Activated T-cell treated with anti-CD3 and anti-CD28 coated beads, Interleukin-2, amount 50 U/mL, for 1 hour (primary cell): ENCODE measurements around the gene MLIP.

ENCODE experiments used
- DNase-seq: peaks from one replicate; pipeline ENCODE4 v3.0.0-alpha.2; 2020

Gene MLIP

GRCh38 chr6:54098450-54099044 lies 12.7 kb upstream of the MLIP start:
- no peak for DNase-seq

GRCh38 chr6:54099225-54099624 lies 12.0 kb upstream of the MLIP start:
- DNase-seq: no peak

GRCh38 chr6:54100411-54101006 lies 10.7 kb upstream of the MLIP start:
- DNase-seq: no peak

- DNase-seq: no peak
Observed at GRCh38 chr6:54102238-54102637, 9.0 kb upstream of the MLIP start.

GRCh38 chr6:54103497-54103896 lies 7.7 kb upstream of the MLIP start:
- no peak for DNase-seq

- no peak for DNase-seq
Observed at GRCh38 chr6:54106727-54107126, 4.5 kb upstream of the MLIP start.

- no peak for DNase-seq
Observed at GRCh38 chr6:54107470-54108090, 3.7 kb upstream of the MLIP start.

GRCh38 chr6:54108271-54108670 lies 3.0 kb upstream of the MLIP start:
- DNase-seq: no peak

GRCh38 chr6:54109586-54109985 lies 1.7 kb upstream of the MLIP start:
- no peak for DNase-seq

GRCh38 chr6:54112151-54112650 lies 958 bp downstream of the MLIP start:
- no peak for DNase-seq

- no peak for DNase-seq
Observed at GRCh38 chr6:54114991-54115390, 3.7 kb downstream of the MLIP start.

- no peak for DNase-seq
Observed at GRCh38 chr6:54115966-54116365, 4.7 kb downstream of the MLIP start.

GRCh38 chr6:54118117-54118516 lies 6.9 kb downstream of the MLIP start:
- no peak for DNase-seq

- no peak for DNase-seq
Observed at GRCh38 chr6:54125493-54125892, 14.2 kb downstream of the MLIP start.

- no peak for DNase-seq
Observed at GRCh38 chr6:54130179-54130578, 18.9 kb downstream of the MLIP start.

GRCh38 chr6:54132587-54132986 lies 21.3 kb downstream of the MLIP start:
- DNase-seq: no peak

GRCh38 chr6:54133186-54133585 lies 21.9 kb downstream of the MLIP start:
- no peak for DNase-seq

GRCh38 chr6:54134935-54135334 lies 23.7 kb downstream of the MLIP start:
- DNase-seq: no peak

- no peak for DNase-seq
Observed at GRCh38 chr6:54135665-54136369, 24.6 kb downstream of the MLIP start.

GRCh38 chr6:54138795-54139194 lies 27.6 kb downstream of the MLIP start:
- no peak for DNase-seq

- no peak for DNase-seq
Observed at GRCh38 chr6:54140811-54141210, 29.6 kb downstream of the MLIP start.

- DNase-seq: no peak
Observed at GRCh38 chr6:54142889-54143519, 31.8 kb downstream of the MLIP start.

GRCh38 chr6:54151861-54152260 lies 40.6 kb downstream of the MLIP start:
- DNase-seq: no peak
